Gastrocnemius medialis (tissue), 4 donors: ENCODE results near the gene PSME3IP1.

Experiments used
- CTCF ChIP-seq, 5 experiments: fragments of 450-650 bp in 3 of 5; fragments of 200-600 bp in 2 of 5; sonication (generic) in 2 of 5; IDR thresholded peaks in 4 of 5; conservative IDR thresholded peaks in 1 of 5; 1 replicate in 4 of 5; 2 replicates in 1 of 5; pipeline ENCODE4 v1.5.1; 2016 to 2019; ENCODE audit warnings: antibody characterized with exemption in 5 of 5, mild to moderate bottlenecking in 3 of 5, moderate library complexity in 3 of 5
- POLR2A ChIP-seq, 2 donors: fragments of 450-650 bp; IDR thresholded peaks; one replicate each; pipeline ENCODE4 v1.6.1; 2017; ENCODE audit warnings: antibody characterized with exemption in 2 of 2, mild to moderate bottlenecking in 2 of 2, moderate library complexity in 2 of 2

- TF ChIP-seq CTCF (IDR thresholded peaks at IDR 0.05 in 4 of 5, conservative IDR thresholded peaks at IDR 0.05 in 1 of 5) (no peak), POLR2A (IDR thresholded peaks at IDR 0.05) (no peak)
These were observed 39.0 kb upstream of the PSME3IP1 start for GRCh38 chr16:57224651-57225335.
